Stromal cell of bone marrow (primary cell): ENCODE measurements around the gene ATAD5.
A peak's percentile ranks its signal among the peaks of the same experiment; 100 is the strongest.
"Not testable (repeated sequence)": the region's sequence is repeated elsewhere in the genome, so short reads cannot be mapped to it uniquely, and the experiment has no call there.

Source experiments
- DNase-seq: peaks from one replicate; pipeline ENCODE4 v3.0.0-alpha.2; 2012; ENCODE audit warnings: low read depth

ATAD5 gene

GRCh38 chr17:30831663-30832437 is at the start of gene ATAD5:
TSS of gene ATAD5 (plus strand) at chr17:30831966. CDS start at chr17:30832348, 382 bp downstream.
- DNase-seq: peak; percentile 86

GRCh38 chr17:30782206-30782605 is 49.6 kb upstream of the ATAD5 start:
- no peak for DNase-seq

GRCh38 chr17:30788918-30789317 is 42.8 kb upstream of the ATAD5 start:
- no peak for DNase-seq

GRCh38 chr17:30790279-30790678 is 41.5 kb upstream of the ATAD5 start:
- DNase-seq: no peak

- DNase-seq: no peak
Observed at GRCh38 chr17:30793282-30793977, 38.3 kb upstream of the ATAD5 start.

GRCh38 chr17:30794372-30794771 is 37.4 kb upstream of the ATAD5 start:
- no peak for DNase-seq

GRCh38 chr17:30796016-30796415 is 35.8 kb upstream of the ATAD5 start:
- DNase-seq: no peak

- DNase-seq: no peak
Observed at GRCh38 chr17:30801671-30802070, 30.1 kb upstream of the ATAD5 start.

GRCh38 chr17:30805944-30806456 is 25.8 kb upstream of the ATAD5 start:
- DNase-seq: no peak

- DNase-seq: no peak
Observed at GRCh38 chr17:30807896-30808295, 23.9 kb upstream of the ATAD5 start.

- DNase-seq: no peak
Observed at GRCh38 chr17:30808785-30809286, 22.9 kb upstream of the ATAD5 start.

GRCh38 chr17:30809867-30810266 is 21.9 kb upstream of the ATAD5 start:
- no peak for DNase-seq

GRCh38 chr17:30812218-30813177 is 19.3 kb upstream of the ATAD5 start:
- no peak for DNase-seq

- DNase-seq: not testable (repeated sequence)
Observed at GRCh38 chr17:30814236-30814635, 17.5 kb upstream of the ATAD5 start.

- not testable (repeated sequence) for DNase-seq
Observed at GRCh38 chr17:30814860-30815259, 16.9 kb upstream of the ATAD5 start.

GRCh38 chr17:30816165-30816564 is 15.6 kb upstream of the ATAD5 start:
- no peak for DNase-seq

GRCh38 chr17:30819971-30820705 is 11.6 kb upstream of the ATAD5 start:
- DNase-seq: no peak

GRCh38 chr17:30821871-30822723 is 9.7 kb upstream of the ATAD5 start:
- DNase-seq: no peak

- not testable (repeated sequence) for DNase-seq
Observed at GRCh38 chr17:30822919-30823318, 8.8 kb upstream of the ATAD5 start.

GRCh38 chr17:30823421-30823820 is 8.3 kb upstream of the ATAD5 start:
- DNase-seq: no peak
